HUES64 (cell line): Measurements from ENCODE around the gene PTPRN2.

Source experiments
- H3K27ac ChIP-seq: 2 replicates; pipeline ENCODE4 v1.7.0; 2013; ENCODE audit warnings: low read depth, low read length, inconsistent platforms
- H3K27me3 ChIP-seq: 2 replicates; pipeline ENCODE4 v1.6.1; 2013; ENCODE audit warnings: mild to moderate bottlenecking, low read length; ENCODE audit not compliant: insufficient read depth
- H3K36me3 ChIP-seq: 2 replicates; pipeline ENCODE4 v1.6.1; 2013; ENCODE audit warnings: mild to moderate bottlenecking, low read length; ENCODE audit not compliant: insufficient read depth
- H3K4me1 ChIP-seq: 2 replicates; pipeline ENCODE4 v1.6.1; 2013; ENCODE audit warnings: mild to moderate bottlenecking, low read length, moderate library complexity; ENCODE audit not compliant: insufficient read depth
- H3K4me3 ChIP-seq: 2 replicates; pipeline ENCODE4 v1.5.1; 2013; ENCODE audit warnings: mild to moderate bottlenecking, low read length, moderate library complexity
- H3K9ac ChIP-seq: 2 replicates; pipeline ENCODE4 v1.6.1; 2013; ENCODE audit warnings: mild to moderate bottlenecking, low read depth, low read length
- H3K9me3 ChIP-seq: 2 replicates; pipeline ENCODE4 v1.6.1; 2013; ENCODE audit warnings: low read depth, low read length; ENCODE audit not compliant: insufficient read depth
- WGBS: fragments of 150-250, 120-280 bp; methylation state at CpG from one replicate; pipeline ENCODE4 v1.1.7; 2013; ENCODE audit warnings: missing lambda C conversion rate; 5-methylcytosine and 5-hydroxymethylcytosine counted together

The PTPRN2 gene

GRCh38 chr7:158586499-158587161 is 993 bp downstream of the PTPRN2 start:
- 96% methylated on average over 61 of the region's 63 CpGs for WGBS
- Histone ChIP-seq H3K4me3 (no peak overlapping the region), H3K9me3 (peaks cover 80% of the 10 kb centered on the region), H3K36me3 (no peaks in the 10 kb centered on the region), H3K9ac (no peak overlapping the region), H3K4me1 (no peaks in the 10 kb centered on the region), H3K27me3 (peaks cover 8% of the 10 kb centered on the region), H3K27ac (no peak overlapping the region)

GRCh38 chr7:158585721-158586498 is 1.7 kb downstream of the PTPRN2 start:
- no peaks in the 10 kb centered on the region for H3K4me1 ChIP-seq
- H3K9ac ChIP-seq = no peak overlapping the region
- peaks cover 8% of the 10 kb centered on the region for H3K27me3 ChIP-seq
- no peaks in the 10 kb centered on the region for H3K36me3 ChIP-seq
- 84% methylated on average over 16 of the region's 17 CpGs for WGBS
- peaks cover 81% of the 10 kb centered on the region for H3K9me3 ChIP-seq
- no peak overlapping the region for H3K27ac ChIP-seq
- no peak overlapping the region for H3K4me3 ChIP-seq

- WGBS = 80% methylated on average over 8 of the region's 8 CpGs
- peaks cover 8% of the 10 kb centered on the region for H3K27me3 ChIP-seq
Observed at GRCh38 chr7:158584407-158584806, 3.2 kb downstream of the PTPRN2 start.

GRCh38 chr7:158583810-158584209 is 3.8 kb downstream of the PTPRN2 start:
- Histone ChIP-seq H3K36me3 (no peaks in the 10 kb centered on the region), H3K4me1 (no peaks in the 10 kb centered on the region), H3K27me3 (peaks cover 6% of the 10 kb centered on the region), H3K9me3 (peaks cover 81% of the 10 kb centered on the region), H3K9ac (no peak overlapping the region), H3K27ac (no peak overlapping the region), H3K4me3 (no peak overlapping the region)
- 77% methylated on average over 4 of the region's 6 CpGs for WGBS

More at GRCh38 chr7:158584407-158584806, 3.2 kb downstream of the PTPRN2 start:
- H3K4me1 ChIP-seq = no peaks in the 10 kb centered on the region
- peaks cover 81% of the 10 kb centered on the region for H3K9me3 ChIP-seq
- H3K36me3 ChIP-seq = no peaks in the 10 kb centered on the region
- H3K4me3 ChIP-seq = no peak overlapping the region
- no peak overlapping the region for H3K9ac ChIP-seq
- no peak overlapping the region for H3K27ac ChIP-seq

- Histone ChIP-seq H3K36me3 (no peaks in the 10 kb centered on the region), H3K27me3 (no peaks in the 10 kb centered on the region; the same call in 1 of the 2 replicates), H3K9ac (no peak overlapping the region), H3K4me3 (no peak overlapping the region), H3K27ac (no peak overlapping the region), H3K4me1 (no peaks in the 10 kb centered on the region), H3K9me3 (peaks cover 79% of the 10 kb centered on the region)
- WGBS = 77% methylated on average over 5 of the region's 5 CpGs
Observed at GRCh38 chr7:158583143-158583542, 4.5 kb downstream of the PTPRN2 start.

GRCh38 chr7:158582089-158582456 is 5.5 kb downstream of the PTPRN2 start:
- H3K9ac ChIP-seq = no peak overlapping the region
- no peak overlapping the region for H3K4me3 ChIP-seq
- no peaks in the 10 kb centered on the region for H3K36me3 ChIP-seq
- H3K9me3 ChIP-seq = peaks cover 88% of the 10 kb centered on the region
- WGBS = 84% methylated on average over 6 of the region's 6 CpGs
- no peaks in the 10 kb centered on the region for H3K4me1 ChIP-seq
- H3K27me3 ChIP-seq = no peaks in the 10 kb centered on the region
- no peak overlapping the region for H3K27ac ChIP-seq

- 61% methylated on average over 6 of the region's 7 CpGs for WGBS
- Histone ChIP-seq H3K27ac (no peak overlapping the region), H3K4me3 (no peak overlapping the region), H3K9me3 (peaks cover 88% of the 10 kb centered on the region), H3K36me3 (no peaks in the 10 kb centered on the region), H3K9ac (no peak overlapping the region), H3K4me1 (no peaks in the 10 kb centered on the region), H3K27me3 (no peaks in the 10 kb centered on the region)
Observed at GRCh38 chr7:158581440-158582088, 6.1 kb downstream of the PTPRN2 start.

GRCh38 chr7:158579662-158580646 is 7.7 kb downstream of the PTPRN2 start:
- Histone ChIP-seq H3K36me3 (no peaks in the 10 kb centered on the region), H3K4me1 (no peaks in the 10 kb centered on the region), H3K4me3 (no peak overlapping the region), H3K9me3 (peaks cover 89% of the 10 kb centered on the region), H3K27me3 (no peaks in the 10 kb centered on the region), H3K27ac (no peak overlapping the region), H3K9ac (no peak overlapping the region)
- 77% methylated on average over 9 of the region's 9 CpGs for WGBS

GRCh38 chr7:158576050-158576762 is 11.4 kb downstream of the PTPRN2 start:
- Histone ChIP-seq H3K9ac (no peak overlapping the region), H3K9me3 (peaks cover 90% of the 10 kb centered on the region), H3K27ac (no peak overlapping the region), H3K4me1 (no peaks in the 10 kb centered on the region), H3K4me3 (no peak overlapping the region), H3K36me3 (no peaks in the 10 kb centered on the region), H3K27me3 (no peaks in the 10 kb centered on the region)
- 76% methylated on average over 11 of the region's 11 CpGs for WGBS

GRCh38 chr7:158574308-158575036 is 13.2 kb downstream of the PTPRN2 start:
- H3K9ac ChIP-seq = no peak overlapping the region
- no peak overlapping the region for H3K4me3 ChIP-seq
- no peaks in the 10 kb centered on the region for H3K36me3 ChIP-seq
- no peaks in the 10 kb centered on the region for H3K27me3 ChIP-seq
- no peaks in the 10 kb centered on the region for H3K4me1 ChIP-seq
- H3K27ac ChIP-seq = no peak overlapping the region
- H3K9me3 ChIP-seq = peaks cover 84% of the 10 kb centered on the region
- 74% methylated on average over 8 of the region's 8 CpGs for WGBS
